ENCODE data around the gene STKLD1. TPM values are rescaled to one million over a fixed set of nuclear protein-coding genes. Genes with fewer than 3 reads are reported as not detected.
"Not testable (repeated sequence)": the region's sequence is repeated elsewhere in the genome, so short reads cannot be mapped to it uniquely, and the experiment has no call there.

The STKLD1 gene
- total RNA-seq, 1 donor from 2014 or later, result not detected

GRCh38 chr9:133389562-133389961 is 13.4 kb downstream of the STKLD1 start:
- Histone ChIP-seq H3K4me1 (no peaks in the 10 kb centered on the region), H3K27me3 (no peaks in the 10 kb centered on the region), H3K9me3 (no peaks in the 10 kb centered on the region), H3K4me3 (no peak overlapping the region), H3K27ac (no peak overlapping the region), H3K36me3 (no peaks in the 10 kb centered on the region)
- intact Hi-C loops (cut with DNase I), result no loop called here
- no peak for DNase-seq (ENCODE audit: low spot score in 2 of 2)
- TF ChIP-seq CTCF (IDR thresholded peaks at IDR 0.05), result no peak

DNA sequence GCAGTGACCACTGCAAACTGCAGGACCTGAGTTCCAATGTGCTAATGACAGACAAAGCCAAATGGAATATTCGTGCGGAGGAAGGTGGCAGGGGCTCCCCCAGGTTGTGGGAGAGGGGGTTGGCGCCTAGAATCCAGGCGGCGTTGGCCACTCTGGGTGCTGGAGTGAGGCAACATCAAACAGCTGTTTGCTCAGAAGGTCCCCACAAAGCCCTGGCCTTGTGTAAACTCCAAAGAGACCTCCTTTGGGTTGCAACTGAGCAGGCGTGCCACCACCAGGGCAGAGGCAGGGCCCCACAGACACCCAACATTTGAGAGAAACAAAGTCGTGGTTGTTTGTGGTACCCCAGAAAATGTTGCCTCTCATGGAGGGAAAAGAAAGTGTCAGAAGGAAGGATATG is 14.5 kb downstream of the STKLD1 start:
- no peaks in the 10 kb centered on the region for H3K27me3 ChIP-seq
- no peak overlapping the region for H3K27ac ChIP-seq
- no peak for TF ChIP-seq CTCF (IDR thresholded peaks at IDR 0.05)
- H3K4me3 ChIP-seq, result no peak overlapping the region
- no peak for DNase-seq (ENCODE audit: low spot score in 2 of 2)
- intact Hi-C loops (cut with DNase I), result no loop called here
- H3K4me1 ChIP-seq, result no peaks in the 10 kb centered on the region
- H3K36me3 ChIP-seq, result no peaks in the 10 kb centered on the region
- no peaks in the 10 kb centered on the region for H3K9me3 ChIP-seq

DNA sequence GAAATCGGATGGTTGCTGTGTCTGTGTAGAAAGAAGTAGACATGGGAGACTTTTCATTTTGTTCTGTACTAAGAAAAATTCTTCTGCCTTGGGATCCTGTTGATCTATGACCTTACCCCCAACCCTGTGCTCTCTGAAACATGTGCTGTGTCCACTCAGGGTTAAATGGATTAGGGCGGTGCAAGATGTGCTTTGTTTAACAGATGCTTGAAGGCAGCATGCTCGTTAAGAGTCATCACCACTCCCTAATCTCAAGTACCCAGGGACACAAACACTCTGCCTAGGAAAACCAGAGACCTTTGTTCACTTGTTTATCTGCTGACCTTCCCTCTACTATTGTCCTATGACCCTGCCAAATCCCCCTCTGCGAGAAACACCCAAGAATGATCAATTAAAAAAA is 15.3 kb downstream of the STKLD1 start:
- H3K4me1 ChIP-seq; H3K27me3 ChIP-seq; H3K36me3 ChIP-seq; H3K9me3 ChIP-seq; H3K27ac ChIP-seq; intact Hi-C loops (cut with DNase I); DNase-seq (ENCODE audit: low spot score in 2 of 2); H3K4me3 ChIP-seq: not testable (repeated sequence)

- H3K27me3 ChIP-seq; intact Hi-C loops (cut with DNase I): not testable (repeated sequence)
Measured at GRCh38 chr9:133392308-133392707, 16.1 kb downstream of the STKLD1 start.

DNA sequence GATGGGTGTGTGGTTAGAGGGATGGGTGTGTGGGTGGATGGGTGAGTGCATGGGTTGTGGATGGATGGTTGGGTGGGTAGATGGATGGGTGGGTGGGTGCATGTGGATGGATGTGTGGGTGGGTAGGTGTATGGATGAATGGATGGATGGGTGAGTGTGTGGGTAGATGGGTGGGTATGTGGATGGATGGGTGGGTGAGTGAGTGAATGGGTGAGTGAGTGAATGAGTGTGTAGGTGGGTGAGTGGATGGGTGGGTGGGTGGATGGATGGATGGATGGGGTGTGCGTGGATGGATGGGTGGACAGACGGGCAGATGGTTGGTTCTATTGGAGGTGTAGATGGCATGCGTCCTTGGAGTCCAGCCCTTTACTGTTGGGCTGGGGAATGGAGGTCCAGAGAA is 17.2 kb downstream of the STKLD1 start:
- no peaks in the 10 kb centered on the region for H3K4me1 ChIP-seq
- no peak overlapping the region for H3K4me3 ChIP-seq
- no peaks in the 10 kb centered on the region for H3K36me3 ChIP-seq
- intact Hi-C loops (cut with DNase I), result no loop called here
- no peak for TF ChIP-seq CTCF (IDR thresholded peaks at IDR 0.05)
- H3K27ac ChIP-seq, result no peak overlapping the region
- H3K9me3 ChIP-seq, result no peaks in the 10 kb centered on the region
- no peaks in the 10 kb centered on the region for H3K27me3 ChIP-seq
- DNase-seq (ENCODE audit: low spot score in 2 of 2), result no peak

More at GRCh38 chr9:133392308-133392707, 16.1 kb downstream of the STKLD1 start:
- not testable (repeated sequence) for H3K4me3 ChIP-seq; H3K4me1 ChIP-seq; DNase-seq (ENCODE audit: low spot score in 2 of 2); H3K9me3 ChIP-seq; H3K27ac ChIP-seq; H3K36me3 ChIP-seq

GRCh38 chr9:133394687-133395271 is 18.6 kb downstream of the STKLD1 start:
- no peak for DNase-seq (ENCODE audit: low spot score in 2 of 2)

More at GRCh38 chr9:133394687-133395271, 18.6 kb downstream of the STKLD1 start:
- TF ChIP-seq CTCF (IDR thresholded peaks at IDR 0.05), result no peak
- Histone ChIP-seq H3K4me3 (no peak overlapping the region), H3K36me3 (no peaks in the 10 kb centered on the region), H3K9me3 (no peaks in the 10 kb centered on the region), H3K4me1 (no peaks in the 10 kb centered on the region), H3K27me3 (no peaks in the 10 kb centered on the region), H3K27ac (no peak overlapping the region)
- intact Hi-C loops (cut with DNase I), result no loop called here
